Measurements from ENCODE around the gene SYTL1.

SYTL1 gene

GRCh38 chr1:27399251-27400025 lies 57.6 kb downstream of the SYTL1 start:
- DNase-seq (ENCODE audit: low spot score) = no peak
- TF ChIP-seq CTCF (IDR thresholded peaks at IDR 0.05; ENCODE audit: extremely low read depth, missing control alignments) = no peak

- TF ChIP-seq CTCF (IDR thresholded peaks at IDR 0.05; ENCODE audit: extremely low read depth, missing control alignments) = no peak
- no peak for DNase-seq (ENCODE audit: low spot score)
Observed at GRCh38 chr1:27400082-27400962, 58.5 kb downstream of the SYTL1 start.

GRCh38 chr1:27400963-27401341 lies 59.1 kb downstream of the SYTL1 start:
- no peak for DNase-seq (ENCODE audit: low spot score)
- TF ChIP-seq CTCF (IDR thresholded peaks at IDR 0.05; ENCODE audit: extremely low read depth, missing control alignments) = no peak

GRCh38 chr1:27402349-27402754 lies 60.5 kb downstream of the SYTL1 start:
- no peak for DNase-seq (ENCODE audit: low spot score)
- TF ChIP-seq CTCF (IDR thresholded peaks at IDR 0.05; ENCODE audit: extremely low read depth, missing control alignments) = no peak

GRCh38 chr1:27403065-27403726 lies 61.4 kb downstream of the SYTL1 start:
- TF ChIP-seq CTCF (IDR thresholded peaks at IDR 0.05; ENCODE audit: extremely low read depth, missing control alignments) = peak; percentile 21
- peak; percentile 52 for DNase-seq (ENCODE audit: low spot score)
